HG03095 (cell line): ENCODE data around the gene SULF2.

Experiments used
- ATAC-seq: cut with Tn5 transposase; IDR thresholded peaks from one replicate; pipeline ENCODE4 v1.9.1; 2021; ENCODE audit warnings: moderate library complexity; ENCODE audit not compliant: unreplicated experiment

SULF2 gene

DNA sequence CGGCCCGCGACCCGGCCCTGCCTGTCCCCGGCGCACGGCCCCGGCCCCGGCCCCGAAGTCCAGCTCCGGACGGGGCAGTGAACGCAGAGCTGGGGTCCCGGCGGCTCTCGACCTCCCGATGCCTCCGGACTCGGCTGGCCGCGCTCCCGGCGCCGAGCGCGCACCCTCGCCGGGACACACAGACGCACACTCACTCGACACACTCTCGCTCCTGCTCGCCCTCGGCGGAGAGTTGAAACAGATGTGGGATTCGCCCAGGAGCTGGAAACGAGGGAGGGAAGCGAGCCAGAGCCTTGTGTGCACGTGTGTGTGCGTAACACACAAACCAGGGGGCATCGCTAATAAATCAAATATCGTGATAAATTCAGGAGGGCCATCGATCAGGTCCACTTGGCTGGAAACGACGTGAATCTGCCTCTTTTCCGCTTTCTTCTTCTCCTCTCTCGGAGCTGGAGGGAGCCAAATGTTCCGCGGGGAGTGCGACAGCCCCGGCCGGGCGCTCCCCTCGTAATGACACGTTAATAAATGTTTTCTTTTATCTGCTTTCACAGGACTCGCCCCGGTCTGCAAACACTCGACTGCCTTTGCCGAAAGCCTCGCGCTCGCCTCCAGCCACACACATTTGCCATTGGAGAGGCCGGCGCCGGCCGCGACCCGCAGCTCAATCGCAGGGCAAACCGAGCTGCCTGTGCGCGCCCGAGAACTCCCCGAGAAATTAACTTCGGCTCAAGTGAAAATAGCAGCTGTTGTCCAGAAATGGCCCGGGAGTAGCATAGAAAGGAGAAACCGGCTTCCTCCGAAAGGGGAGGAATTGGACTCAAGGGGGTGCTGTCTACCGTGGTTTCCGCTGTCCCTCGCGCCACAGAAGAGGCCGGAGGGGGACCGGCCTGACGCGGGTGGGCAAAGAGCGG lies 828 bp upstream of the SULF2 start:
- no peak for ATAC-seq

DNA sequence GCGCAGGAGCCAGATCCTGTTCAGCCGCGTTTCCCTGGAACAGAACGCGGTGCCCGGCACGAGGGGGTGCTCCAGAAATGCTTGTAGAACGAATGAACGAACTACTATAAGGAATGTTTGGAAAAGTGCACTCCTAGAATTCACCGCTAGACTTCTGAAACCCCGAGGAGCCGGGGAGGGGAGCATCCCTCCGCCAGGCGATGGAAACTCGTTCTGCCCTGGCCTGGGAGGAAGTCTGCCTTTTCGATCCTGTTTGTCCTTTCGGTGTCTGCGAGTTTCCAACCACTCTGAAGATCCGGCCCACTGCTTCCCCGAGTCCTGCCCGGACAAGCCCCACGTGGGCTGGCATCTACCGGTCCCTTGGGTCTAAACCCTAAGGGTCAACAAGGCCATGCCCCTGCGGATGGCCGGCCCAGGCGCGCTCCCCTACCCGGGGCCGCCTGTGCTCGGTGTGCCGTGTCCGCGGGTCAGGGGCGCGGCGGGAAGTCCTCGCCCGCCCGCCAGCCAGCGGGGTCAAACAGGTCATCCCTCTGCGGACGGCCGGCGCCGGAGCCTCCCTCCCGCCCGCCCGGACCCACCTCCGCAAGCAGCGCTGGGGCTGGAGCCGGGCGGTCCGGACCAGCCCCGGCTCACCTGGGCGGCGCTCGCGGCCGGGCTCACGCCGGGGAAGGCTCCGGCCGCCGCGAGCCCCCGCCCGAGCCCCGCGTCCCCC lies 526 bp downstream of the SULF2 start:
- ATAC-seq = no peak

DNA sequence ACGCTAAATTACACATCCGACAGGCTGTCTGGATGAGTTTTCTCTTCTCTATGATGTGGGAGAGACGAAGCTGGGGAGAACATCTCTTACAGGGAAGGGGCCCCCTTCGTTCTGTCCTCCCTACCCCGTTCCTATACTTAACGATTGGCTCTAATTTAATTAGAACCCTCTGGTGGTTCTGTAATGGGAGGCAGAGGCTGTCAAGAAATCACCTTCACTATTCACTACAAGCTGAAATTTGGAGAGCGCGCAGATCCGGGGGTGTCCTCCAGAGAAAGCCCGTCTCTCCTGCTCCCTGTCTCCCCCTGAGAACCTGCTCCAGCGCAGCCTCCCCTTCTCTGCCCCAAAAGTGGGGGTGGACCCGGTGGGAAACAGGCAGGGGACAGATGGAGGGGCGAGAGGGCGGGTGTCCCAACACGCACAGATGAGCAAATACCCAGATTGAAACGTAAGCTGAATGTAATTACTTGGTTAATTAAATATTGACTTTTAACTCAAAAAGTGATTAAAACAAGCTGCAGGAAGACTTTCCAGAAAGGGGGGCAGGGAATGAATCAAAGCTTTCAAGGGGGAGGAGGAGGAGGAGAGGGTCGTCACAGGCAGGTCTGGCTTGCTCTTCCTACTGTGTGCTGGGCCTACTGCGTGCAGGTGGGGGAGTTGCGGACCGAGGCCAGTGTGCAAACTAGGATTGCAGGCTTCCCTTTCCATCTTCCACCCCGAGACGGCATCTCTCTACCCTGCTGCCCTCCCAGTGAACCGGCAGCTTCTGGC lies 1.3 kb downstream of the SULF2 start:
- ATAC-seq = no peak

DNA sequence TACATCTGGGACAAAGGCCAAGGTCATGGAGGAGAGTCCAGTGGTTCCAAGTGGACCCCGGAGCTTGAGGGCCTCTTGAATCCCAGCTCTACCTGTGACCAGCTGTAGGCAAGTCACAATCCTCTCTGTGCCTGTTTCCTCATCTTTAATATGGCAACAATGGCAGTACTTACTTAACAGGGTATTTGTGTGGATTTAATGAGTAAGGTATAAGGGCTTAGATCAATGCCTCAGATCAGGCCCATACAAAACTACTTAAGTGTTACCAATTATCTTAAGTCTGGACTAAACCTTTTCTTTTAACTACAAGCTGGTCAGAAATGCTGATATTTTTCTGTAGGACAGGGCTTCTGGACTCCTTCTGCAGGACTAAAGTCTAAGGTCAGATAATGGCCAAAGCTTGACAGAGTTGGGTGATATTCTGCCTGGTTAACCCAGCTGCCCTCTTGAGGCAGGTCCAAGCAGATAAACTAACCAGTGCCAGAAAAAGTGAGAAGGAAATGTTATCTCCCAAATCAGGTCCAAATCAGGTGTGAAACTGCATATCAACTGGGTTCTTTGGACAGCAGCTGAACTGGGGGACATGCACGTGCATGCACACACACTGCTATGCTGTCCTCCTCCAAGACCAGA lies 2.2 kb downstream of the SULF2 start:
- ATAC-seq = no peak

DNA sequence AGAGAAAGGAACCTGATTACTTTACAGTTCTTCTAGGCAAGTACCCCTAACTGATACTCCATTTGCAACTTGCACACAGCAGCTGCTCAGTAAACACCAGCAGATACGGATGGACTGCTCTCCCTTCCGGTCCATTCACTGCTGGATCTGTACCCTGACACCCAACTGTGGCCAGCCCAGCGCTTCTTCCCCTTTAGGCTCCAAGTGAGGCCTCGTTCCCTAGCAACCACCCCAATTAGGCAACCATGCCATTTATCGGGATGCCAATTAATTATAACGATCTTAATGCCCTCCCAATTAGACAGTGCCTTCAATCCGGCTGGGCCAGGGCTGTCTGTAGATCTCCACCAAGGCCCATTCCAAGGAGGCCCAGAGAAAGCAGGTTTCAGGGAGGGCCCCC lies 3.2 kb downstream of the SULF2 start:
- no peak for ATAC-seq

DNA sequence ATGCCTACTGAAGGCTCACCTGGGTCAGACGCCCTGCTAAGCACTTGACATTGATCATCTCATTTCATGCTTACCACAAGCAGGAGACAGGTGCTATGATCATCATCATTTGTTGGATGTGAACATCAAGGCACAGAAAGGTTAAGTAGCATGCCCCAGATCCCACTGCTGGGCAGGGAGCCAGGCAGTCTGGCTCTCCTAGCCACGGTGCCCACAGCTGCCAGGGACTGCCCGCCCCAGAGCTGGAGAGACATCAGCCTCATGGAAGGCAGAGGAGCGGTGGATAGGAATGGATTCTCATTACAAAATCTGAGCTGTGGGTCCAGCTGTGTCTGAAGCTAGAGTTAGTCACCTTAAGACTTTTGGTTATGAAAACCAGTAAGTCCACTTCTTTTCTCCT lies 3.6 kb downstream of the SULF2 start:
- no peak for ATAC-seq

DNA sequence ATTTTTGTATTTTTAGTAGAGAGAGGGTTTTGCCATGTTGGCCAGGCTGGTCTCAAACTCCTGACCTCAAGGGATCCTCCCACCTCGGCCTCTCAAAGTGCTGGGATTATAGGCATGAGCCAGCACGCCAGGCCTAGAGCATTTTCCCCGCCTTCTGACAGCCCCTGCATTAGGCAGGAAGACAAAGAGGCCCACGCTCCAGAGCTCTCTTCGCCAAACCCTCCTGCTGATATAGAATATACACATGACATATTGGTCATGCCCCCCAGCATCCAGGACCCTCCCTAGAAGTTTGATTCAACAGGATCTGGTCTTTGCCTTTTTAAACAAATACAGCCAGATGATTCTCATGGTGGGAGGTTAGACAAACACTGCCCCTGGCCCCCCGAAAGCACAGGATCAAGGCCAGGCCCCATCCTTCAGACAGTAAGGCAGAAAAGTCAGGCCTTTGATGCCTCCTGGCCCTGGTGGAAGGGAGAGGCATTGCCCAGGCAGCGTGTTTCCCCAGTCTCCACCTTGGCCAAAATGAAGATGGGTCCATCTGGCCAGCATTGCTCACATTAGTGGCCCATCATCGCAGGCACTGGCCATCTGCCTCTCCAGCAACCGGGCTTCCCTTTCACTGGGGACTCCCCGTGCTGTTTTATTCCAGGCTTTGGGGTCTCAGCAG lies 4.4 kb downstream of the SULF2 start:
- no peak for ATAC-seq

DNA sequence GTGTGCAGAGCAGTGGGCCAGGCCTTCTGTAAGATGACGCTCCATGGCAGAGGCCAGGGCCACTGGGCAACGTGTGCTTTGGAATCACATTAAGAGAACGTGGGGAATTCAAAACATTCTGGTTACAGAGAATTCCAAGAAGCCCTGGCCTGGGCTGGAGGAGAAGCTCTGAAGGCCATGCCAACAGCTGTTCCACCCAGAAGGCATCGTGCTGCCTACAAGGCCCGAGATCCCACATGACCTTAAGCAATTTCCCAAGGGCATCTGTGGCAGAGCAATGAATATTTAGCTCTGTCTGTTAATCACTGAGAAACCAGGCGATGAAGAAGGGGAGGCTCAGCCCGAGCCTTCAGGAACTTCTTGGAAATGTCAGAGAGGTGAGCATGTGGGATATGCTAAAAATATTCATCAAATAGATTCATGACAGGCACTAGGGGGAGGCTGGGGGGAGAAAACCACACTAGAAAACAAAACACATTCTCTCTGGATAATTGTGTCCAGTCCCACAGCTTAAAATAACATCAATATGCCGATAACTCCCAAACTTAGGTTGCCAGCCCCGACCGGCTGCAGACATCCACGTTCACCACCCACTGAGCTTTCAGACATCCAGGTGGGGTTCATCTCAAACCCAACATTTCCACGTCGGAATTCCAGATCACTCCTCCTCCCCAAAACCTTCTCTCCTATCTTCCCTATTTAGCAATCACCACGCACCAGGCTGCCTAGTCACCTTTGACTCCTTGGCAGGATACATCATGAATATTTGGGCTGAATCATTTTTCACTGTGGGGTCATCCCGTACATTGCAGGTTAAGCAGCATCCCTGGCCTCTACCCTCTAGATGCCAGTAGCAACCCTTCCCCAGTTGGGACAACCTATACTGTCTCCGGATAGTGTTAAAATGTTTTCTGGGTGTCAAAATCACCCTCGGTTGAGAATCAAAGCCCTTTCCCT lies 6.6 kb downstream of the SULF2 start:
- ATAC-seq = no peak

DNA sequence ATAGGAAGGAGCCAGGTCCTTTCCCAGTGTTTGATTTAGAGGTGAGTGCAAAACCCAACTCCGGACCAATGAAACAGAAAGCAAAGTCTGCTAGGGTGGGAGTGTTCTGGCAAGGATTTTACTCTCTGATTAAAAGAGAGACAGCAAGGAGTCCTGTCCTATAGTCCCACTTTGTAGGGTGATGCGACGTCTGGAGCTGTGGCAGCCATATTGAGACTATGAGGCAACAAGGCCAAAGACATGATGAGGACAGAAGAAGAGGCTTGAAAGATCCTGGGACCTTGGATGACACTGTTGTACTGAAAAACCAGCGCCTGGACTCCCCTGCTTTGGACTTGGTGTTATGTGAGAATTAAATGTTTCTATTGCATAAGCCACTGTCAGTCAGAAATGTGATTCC lies 8.1 kb downstream of the SULF2 start:
- no peak for ATAC-seq

DNA sequence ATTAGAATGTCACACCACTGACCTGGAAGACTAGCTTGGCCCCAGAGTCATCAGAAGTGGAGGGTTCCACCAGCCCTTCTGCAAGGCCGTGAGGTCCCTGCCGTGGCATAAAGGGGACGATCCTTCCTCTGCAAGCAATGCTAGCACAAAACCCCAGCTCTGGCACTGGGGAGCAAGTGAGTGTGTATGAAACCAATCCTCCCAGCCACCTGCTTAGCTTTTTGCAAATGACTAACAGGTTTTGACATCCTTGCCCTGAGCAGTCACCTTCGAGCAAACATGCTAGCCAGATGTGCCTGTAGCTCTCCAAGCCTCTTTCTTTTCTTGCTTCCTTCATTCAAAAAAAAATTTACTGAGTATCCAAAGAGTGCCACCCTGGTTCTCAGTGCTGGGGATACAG lies 8.6 kb downstream of the SULF2 start:
- no peak for ATAC-seq

DNA sequence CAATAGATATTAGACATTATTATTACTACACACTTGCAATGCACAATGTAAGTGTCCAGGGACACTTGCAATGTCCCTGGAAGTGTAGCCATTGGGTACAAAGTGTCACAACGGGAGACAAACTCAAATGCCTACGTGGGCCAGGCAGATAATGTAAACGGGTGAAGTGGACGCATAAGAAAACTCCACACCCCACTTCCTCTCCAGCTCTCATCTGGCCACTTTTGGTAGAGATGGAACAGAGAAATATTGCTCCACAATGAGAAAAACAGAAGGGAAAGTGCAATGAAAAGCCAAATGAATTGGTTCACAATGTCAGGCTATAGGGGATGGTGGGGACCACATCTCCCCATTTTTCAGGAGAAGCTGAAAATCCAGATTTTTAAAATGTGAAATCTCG lies 9.4 kb downstream of the SULF2 start:
- ATAC-seq = no peak

DNA sequence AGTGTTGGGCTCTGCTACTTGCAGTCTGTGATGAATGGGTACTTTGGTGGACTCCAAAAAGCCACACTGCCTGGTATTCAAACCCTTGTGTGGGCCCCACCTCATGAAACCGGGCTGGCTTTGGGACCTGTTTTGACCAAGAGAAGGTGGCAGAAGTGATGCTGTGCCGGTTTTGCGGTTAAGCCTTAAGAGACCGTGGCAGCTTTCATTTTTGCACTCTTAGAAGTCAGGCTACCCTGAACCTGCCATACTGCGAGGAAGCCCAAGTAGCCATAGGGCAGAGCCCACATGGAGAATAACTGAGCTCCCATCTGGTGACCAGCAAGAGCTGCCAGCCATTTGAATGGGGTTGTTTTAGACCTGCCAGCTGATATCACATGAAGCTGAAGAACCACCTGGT lies 10.2 kb downstream of the SULF2 start:
- ATAC-seq = no peak

DNA sequence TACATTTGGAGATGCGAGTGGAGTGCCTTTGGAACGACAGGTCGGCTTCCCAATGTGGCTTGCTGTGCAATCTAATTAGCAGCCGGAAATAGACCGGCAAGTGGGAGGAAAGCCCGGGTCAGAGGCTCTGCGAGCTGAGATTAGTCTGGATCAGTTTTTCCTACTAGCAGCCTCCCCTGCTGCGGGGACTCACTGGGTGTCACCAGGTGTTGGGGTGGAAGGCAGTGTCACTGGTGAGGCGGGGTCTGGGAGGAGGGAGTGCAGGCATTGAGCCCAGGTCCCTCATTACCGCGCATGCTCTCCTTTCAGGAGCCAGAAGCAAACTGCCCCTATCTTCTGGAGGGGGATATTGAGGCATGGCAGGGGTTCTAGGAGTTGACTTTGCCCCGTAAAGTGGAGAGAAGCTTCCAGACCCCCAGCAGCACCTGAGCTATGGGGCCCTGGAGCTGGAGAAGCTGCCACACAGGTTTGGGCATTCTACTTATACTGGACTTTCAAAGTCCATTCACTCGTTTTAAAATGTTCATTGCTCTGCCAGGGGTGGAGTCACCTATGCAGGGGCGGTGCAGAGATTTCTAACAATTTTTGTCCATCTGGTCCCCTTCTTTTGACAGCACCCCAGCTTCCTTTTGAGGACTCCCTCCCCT lies 11.0 kb downstream of the SULF2 start:
- ATAC-seq = no peak

DNA sequence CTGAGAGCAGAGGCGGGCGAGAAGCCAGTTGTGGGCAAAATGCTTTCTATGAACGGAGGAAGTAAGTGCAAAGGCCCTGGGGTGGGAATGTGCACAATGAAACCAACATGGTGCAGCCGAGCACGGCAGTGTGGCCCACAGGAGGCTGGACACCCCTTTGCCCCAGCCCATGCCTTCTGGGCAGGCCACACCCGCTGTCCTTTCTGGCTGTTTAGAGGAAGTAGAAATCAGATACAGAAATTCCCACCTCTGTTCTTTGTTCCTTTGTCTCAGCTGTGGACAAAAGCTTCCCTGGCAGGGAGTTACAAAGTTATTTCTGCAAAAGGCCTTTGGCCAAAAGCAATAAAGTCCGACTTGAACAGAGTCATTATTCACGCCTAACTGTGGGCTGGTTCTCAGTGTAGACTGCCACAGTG lies 11.9 kb downstream of the SULF2 start:
- no peak for ATAC-seq

DNA sequence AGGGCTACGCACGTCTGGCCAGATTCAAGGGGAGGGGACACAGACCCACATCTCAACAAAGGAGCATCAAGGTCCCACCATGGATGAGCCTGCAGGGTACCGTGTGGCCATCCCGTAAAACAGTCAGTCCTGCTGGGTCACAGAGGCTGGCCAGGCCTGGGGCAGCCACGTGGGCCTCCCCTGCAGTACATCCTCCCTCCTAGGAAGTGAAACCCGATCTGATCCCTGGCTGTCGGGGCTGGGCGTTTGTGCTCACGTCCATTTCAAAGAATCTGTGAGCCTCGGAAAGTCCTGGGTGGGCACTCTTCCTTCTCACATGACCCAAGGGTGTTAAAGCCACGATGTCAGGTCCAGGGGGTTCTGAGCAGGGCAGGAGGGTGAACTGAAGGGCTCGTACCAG lies 14.3 kb downstream of the SULF2 start:
- no peak for ATAC-seq

DNA sequence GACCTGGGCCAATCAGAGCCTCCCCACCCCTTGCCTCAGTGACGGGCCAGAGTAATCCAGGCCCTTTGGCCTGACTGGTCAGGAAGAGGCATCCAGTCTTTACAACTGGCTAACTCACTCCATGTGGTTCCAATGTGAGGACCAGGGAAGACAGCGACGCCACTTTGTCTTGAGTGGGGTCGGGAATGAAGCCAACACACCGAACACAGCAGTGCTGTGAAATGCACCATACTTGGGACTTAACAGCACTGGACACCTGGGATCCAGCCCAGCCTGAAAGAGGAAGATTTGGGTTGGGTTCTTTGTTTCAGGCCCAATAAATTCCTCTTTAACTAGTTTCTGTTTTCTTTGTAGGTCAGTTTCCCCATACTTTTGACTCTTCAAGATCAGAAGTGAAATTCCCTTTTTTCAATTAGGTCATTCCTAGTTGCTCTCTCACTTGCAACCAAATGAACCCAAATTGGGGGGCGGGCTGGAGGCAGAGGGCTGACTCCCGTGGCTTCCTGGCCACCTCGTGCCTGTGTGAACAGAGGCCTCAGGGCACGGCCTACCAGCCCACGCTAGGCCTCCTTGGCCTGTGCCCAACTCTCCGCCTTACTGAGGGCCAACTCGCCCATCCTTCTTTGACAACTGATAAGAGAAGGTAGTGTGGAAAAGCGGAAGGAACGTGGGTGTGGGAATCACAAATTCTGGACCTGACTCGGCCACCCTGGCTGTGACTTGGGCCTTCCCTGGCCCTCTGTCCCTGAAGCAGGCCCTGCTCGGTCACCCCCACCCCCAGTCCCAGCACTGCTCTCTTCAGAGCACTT lies 17.1 kb downstream of the SULF2 start:
- no peak for ATAC-seq

DNA sequence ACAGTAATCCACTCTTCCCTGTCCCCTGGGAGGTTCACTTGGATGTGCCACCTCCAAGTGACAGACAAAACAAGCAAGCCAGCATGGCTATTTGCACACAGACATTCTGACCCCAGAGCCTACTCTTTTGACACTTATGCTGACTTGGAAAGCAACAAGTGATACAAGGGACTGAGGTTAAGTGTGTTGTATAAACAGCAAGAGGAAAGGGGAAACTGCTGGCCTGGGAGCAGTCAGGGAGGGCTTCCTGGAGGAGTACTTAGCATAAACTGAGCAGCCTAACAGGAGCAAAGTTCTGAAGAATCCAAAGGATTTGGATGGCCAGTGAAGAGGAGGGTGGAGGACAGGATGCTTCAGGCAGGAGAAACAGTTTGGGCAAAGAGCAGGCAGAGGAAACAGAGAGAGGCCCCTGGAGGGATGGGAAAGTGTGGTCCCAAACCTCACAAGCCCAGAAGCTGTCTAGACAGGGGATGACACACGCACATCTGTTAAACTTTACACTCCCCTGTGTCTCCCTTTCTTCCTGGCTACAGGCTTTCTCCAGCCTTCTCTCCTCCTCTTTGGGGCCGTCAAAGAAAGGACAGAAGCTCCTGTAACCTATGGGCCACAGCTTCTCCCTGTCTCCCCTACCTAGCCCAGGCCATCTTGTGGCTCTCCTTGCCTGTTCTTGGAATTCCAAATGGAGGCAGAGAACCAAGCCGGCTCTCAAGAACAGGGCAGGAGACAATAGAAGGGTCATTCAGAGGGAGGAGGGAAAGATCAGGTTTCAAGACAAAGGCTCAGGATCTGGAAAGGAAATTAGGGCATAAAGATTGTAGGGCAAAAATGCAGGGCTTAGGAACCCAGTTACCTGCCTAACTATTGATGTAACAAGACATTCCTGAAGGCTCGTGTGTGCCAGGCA lies 19.3 kb downstream of the SULF2 start:
- ATAC-seq = no peak
